GM12878 (cell line): ENCODE data around the gene CEP76. TPM values are rescaled to one million over a fixed set of nuclear protein-coding genes. Genes with fewer than 3 reads are reported as not detected.

Experiments
- ATAC-seq: fragments of 200-7000 bp; cut with Tn5 transposase; 3 replicates; pipeline ENCODE4 v1.9.1; 2020; ENCODE audit warnings: mild to moderate bottlenecking, moderate library complexity
- BruUV-seq: library from RNA; stranded (reverse); fragments of 400-500 nt; replicated peaks from 2 replicates; lab custom pipeline; 2021; lab: Mats Ljungman, UMichigan
- CTCF ChIA-PET: fragments of 300-600 bp; sonication (Branson Sonifier 250); formaldehyde crosslinking; extraction: SDS; loops from one replicate; lab custom pipeline; 2021; ENCODE audit warnings: inconsistent platforms; lab: Yijun Ruan, JAX
- POLR2A ChIA-PET: fragments of 350-600 bp; formaldehyde crosslinking; extraction: SDS; loops from one replicate; lab custom pipeline; 2021; ENCODE audit warnings: inconsistent platforms; lab: Charles Lee
- RAD21 ChIA-PET: fragments of 300-600 bp; sonication (Branson Sonifier 250); formaldehyde crosslinking; loops from one replicate; lab custom pipeline; 2023; ENCODE audit warnings: antibody characterized with exemption; ENCODE audit not compliant: unreplicated experiment; lab: Charles Lee
- SMC1A ChIA-PET: fragments of 300-600 bp; sonication (Branson Sonifier 250); formaldehyde crosslinking; loops from one replicate; lab custom pipeline; 2023; ENCODE audit not compliant: unreplicated experiment, uncharacterized antibody; lab: Charles Lee
- DNase-seq: peaks from one replicate; pipeline ENCODE4 v3.0.0-alpha.2; 2011; ENCODE audit warnings: low read depth, low spot score
- FAIRE-seq: peaks from 3 replicates; lab custom pipeline; 2011; peaks lifted over from hg19 to GRCh38; lab: Jason Lieb, UNC
- H2AFZ ChIP-seq: 2 replicates; pipeline ENCODE4 v1.6.0; 2011; ENCODE audit warnings: low read depth, low read length, control low read depth; ENCODE audit not compliant: control insufficient read depth
- H3K27ac ChIP-seq: 2 replicates; pipeline ENCODE4 v1.5.1; 2011; ENCODE audit warnings: control low read depth; ENCODE audit not compliant: control insufficient read depth, insufficient read depth
- H3K27me3 ChIP-seq, 2 experiments: replicated peaks in 1 of 2; 2 replicates each; pipeline versions ENCODE4 v1.6.0 to v1.6.1; 2011; ENCODE audit warnings: low read length in 1 of 2; ENCODE audit not compliant: control insufficient read depth in 2 of 2, insufficient read depth in 2 of 2
- H3K36me3 ChIP-seq, 2 experiments: 2 replicates each; pipeline ENCODE4 v1.5.1; 2011; ENCODE audit warnings: low read length in 1 of 2; ENCODE audit not compliant: control insufficient read depth in 2 of 2, insufficient read depth in 2 of 2
- H3K4me1 ChIP-seq: 2 replicates; pipeline ENCODE4 v1.6.1; 2011; ENCODE audit warnings: mild to moderate bottlenecking, low read length, moderate library complexity, mixed read lengths; ENCODE audit not compliant: control insufficient read depth, insufficient read depth
- H3K4me2 ChIP-seq: 2 replicates; pipeline ENCODE4 v1.6.0; 2011; ENCODE audit warnings: control low read depth; ENCODE audit not compliant: control insufficient read depth, insufficient read depth
- H3K4me3 ChIP-seq: fragments of 200-600 bp; sonication (generic); 2 replicates; pipeline ENCODE4 v1.5.1; 2016
- H3K79me2 ChIP-seq: 2 replicates; pipeline ENCODE4 v1.6.0; 2011; ENCODE audit warnings: low read length; ENCODE audit not compliant: control insufficient read depth, insufficient read depth
- H3K9ac ChIP-seq: 2 replicates; pipeline ENCODE4 v1.8.0; 2011; ENCODE audit warnings: low read length, control low read depth, mixed read lengths; ENCODE audit not compliant: control insufficient read depth, insufficient read depth
- H3K9me3 ChIP-seq: replicated peaks from 3 replicates; pipeline ENCODE4 v1.5.1; 2011; ENCODE audit warnings: mild to moderate bottlenecking, low read length; ENCODE audit not compliant: control insufficient read depth, insufficient read depth
- H4K20me1 ChIP-seq: 2 replicates; pipeline ENCODE4 v1.6.0; 2011; ENCODE audit not compliant: control insufficient read depth, insufficient read depth
- BRCA1 ChIP-seq: IDR thresholded peaks from 2 replicates; pipeline ENCODE4 v1.6.1; 2011; ENCODE audit warnings: low read depth, low read length, improper control_type of control experiment
- CEBPB ChIP-seq, 2 experiments: fragments of 150-350 bp in 1 of 2; IDR thresholded peaks; 2 replicates each; pipeline ENCODE4 v1.6.1; 2012 to 2014; ENCODE audit warnings: low read depth in 2 of 2, low read length in 2 of 2, borderline replicate concordance in 1 of 2, inconsistent platforms in 1 of 2
- CREM ChIP-seq: IDR thresholded peaks from 2 replicates; pipeline ENCODE4 v1.6.1; 2014; ENCODE audit warnings: antibody characterized with exemption, low read depth
- CTCF ChIP-seq, 3 experiments: IDR thresholded peaks in 2 of 3; conservative IDR thresholded peaks in 1 of 3; 2 replicates each; pipeline ENCODE4 v1.5.1; 2011; ENCODE audit warnings: low read depth in 3 of 3, low read length in 3 of 3, mild to moderate bottlenecking in 3 of 3, control low read depth in 2 of 3, moderate library complexity in 2 of 3, inconsistent platforms in 1 of 3, mixed read lengths in 1 of 3; ENCODE audit not compliant: control insufficient read depth in 2 of 3, insufficient read depth in 1 of 3; ENCODE audit errors: extremely low read depth in 1 of 3
- RAD21 ChIP-seq: IDR thresholded peaks from 2 replicates; pipeline ENCODE4 v1.6.1; 2011; ENCODE audit warnings: mild to moderate bottlenecking, low read depth, low read length, moderate library complexity; ENCODE audit not compliant: insufficient read depth
- SP1 ChIP-seq: IDR thresholded peaks from one replicate; pipeline ENCODE4 v1.6.1; 2011; ENCODE audit warnings: low read depth, low read length
- SRF ChIP-seq, 2 experiments: IDR thresholded peaks; 2 replicates each; pipeline ENCODE4 v1.6.1; 2011; ENCODE audit warnings: low read depth in 2 of 2, low read length in 2 of 2, mild to moderate bottlenecking in 1 of 2, moderate library complexity in 1 of 2
- STAT1 ChIP-seq: fragments of 450-650 bp; conservative IDR thresholded peaks from 2 replicates; pipeline ENCODE4 v1.6.1; 2014; ENCODE audit warnings: antibody characterized with exemption, mild to moderate bottlenecking
- TARDBP ChIP-seq: IDR thresholded peaks from 2 replicates; pipeline ENCODE4 v1.6.1; 2016; ENCODE audit warnings: borderline replicate concordance
- WRNIP1 ChIP-seq: IDR thresholded peaks from 2 replicates; pipeline ENCODE4 v1.6.1; 2011; ENCODE audit warnings: low read depth, low read length, improper control_type of control experiment, borderline replicate concordance
- WGBS: methylation state at CpG from one replicate; pipeline ENCODE4 v1.1.6; 2016; ENCODE audit warnings: low lambda C conversion rate; ENCODE audit not compliant: insufficient replicate concordance, insufficient coverage; ENCODE audit errors: missing lambda C conversion rate; 5-methylcytosine and 5-hydroxymethylcytosine counted together
- in situ Hi-C: fragments of 300-500 bp; cut with MboI; formaldehyde crosslinking; loops from 9 replicates; pipeline ENCODE4 v1.14.3; 2018; ENCODE audit warnings: mixed read lengths
- intact Hi-C: fragments of 100-400 bp; cut with micrococcal nuclease; formaldehyde crosslinking; loops from one replicate; pipeline ENCODE4 v1.14.2; 2022; ENCODE audit not compliant: unreplicated experiment
- polyA plus RNA-seq, 11 experiments: library from polyadenylated mRNA; depleted of rRNA in 4 of 11; unstranded in 6 of 11; stranded (reverse) in 5 of 11; fragments of >200 nt; fragmentation: Nextera tagmentation in 4 of 11; fragmentation: Illumina TruSeq in 1 of 11; extraction: Ambion mirVana in 4 of 11; extraction: Trizol in 1 of 11; gene quantifications; 1 replicate in 1 of 11; 2 replicates in 10 of 11; pipeline versions ENCODE4 v1.2.1 to v1.2.3, GENCODE V29; 2011 to 2016; ENCODE audit warnings: inconsistent platforms in 2 of 11, missing spikeins in 2 of 11, low read depth in 1 of 11
- total RNA-seq, 4 experiments: library from RNA; depleted of rRNA in 3 of 4; stranded (reverse); fragments of >200 nt in 3 of 4; fragmentation: Illumina TruSeq in 1 of 4; extraction: Trizol in 1 of 4; gene quantifications; 2 replicates each; pipeline versions ENCODE4 v1.2.1 to v1.2.3, GENCODE V29; 2013 to 2021

Gene CEP76
- total and polyA plus RNA-seq, 10 of the 15 experiments (the other 5 are each of a cell fraction or from before 2014, with no cell fraction given): 3.9 to 14.9 (median 13.2) TPM

GRCh38 chr18:12741351-12741750 lies 38.8 kb upstream of the CEP76 start:
- Histone ChIP-seq H3K79me2 (no peaks in the 10 kb centered on the region), H2AFZ (no peak overlapping the region), H3K9ac (no peak overlapping the region), H4K20me1 (no peaks in the 10 kb centered on the region), H3K27me3 (no peaks in the 10 kb centered on the region), H3K4me2 (no peak overlapping the region), H3K27ac (no peak overlapping the region), H3K4me3 (no peak overlapping the region), H3K9me3 (no peaks in the 10 kb centered on the region), H3K4me1 (no peaks in the 10 kb centered on the region), H3K36me3 (no peaks in the 10 kb centered on the region)
- no peak for FAIRE-seq
- BruUV-seq: no TSS peak
- ChIA-PET SMC1A (interaction anchor here (1.6 kb wide), 1 partner anchor 193 kb away, joined by 4 read pairs; no protein-coding TSS in a partner anchor), RAD21 (no interaction called here), POLR2A (interaction anchor here (0.7 kb wide), 1 partner anchor 98 kb away, joined by 5 read pairs; no protein-coding TSS in a partner anchor), CTCF (interaction anchor here (2.1 to 7.3 kb wide), 2 partner anchors 10 to 194 kb away, joined by 5 to 67 read pairs; no protein-coding TSS in a partner anchor)
- no peak for DNase-seq
- intact Hi-C loops (loop anchor here (5.0 kb wide), 1 partner anchor 416 kb away; no protein-coding TSS in a partner anchor), in situ Hi-C loops (no loop called here)
- TF ChIP-seq CREM: no peak
- ATAC-seq: no peak
- WGBS: 49% methylated on average over 6 of the region's 6 CpGs

GRCh38 chr18:12737243-12737902 lies 34.9 kb upstream of the CEP76 start:
- SMC1A ChIA-PET: interaction anchor here (1.1 to 2.2 kb wide), 3 partner anchors 12 to 422 kb away, joined by 4 to 9 read pairs (median 5); no protein-coding TSS in a partner anchor
- WGBS: 64% methylated on average over 19 of the region's 19 CpGs
- intact Hi-C loops: no loop called here
- Histone ChIP-seq H3K9ac (no peak overlapping the region), H3K36me3 (no peaks in the 10 kb centered on the region), H4K20me1 (no peaks in the 10 kb centered on the region), H3K79me2 (no peaks in the 10 kb centered on the region), H3K4me2 (no peak overlapping the region), H3K4me3 (no peak overlapping the region), H3K27me3 (no peaks in the 10 kb centered on the region), H2AFZ (no peak overlapping the region), H3K4me1 (no peaks in the 10 kb centered on the region), H3K9me3 (no peaks in the 10 kb centered on the region), H3K27ac (no peak overlapping the region)
- POLR2A ChIA-PET: no interaction called here
- no peak for DNase-seq
- no peak for TF ChIP-seq WRNIP1
- no peak for TF ChIP-seq TARDBP
- TF ChIP-seq SP1: no peak
- no peak for TF ChIP-seq BRCA1
- no peak for TF ChIP-seq STAT1
- peak; percentile 21; the same call in 1 of the 2 replicates for TF ChIP-seq RAD21
- TF ChIP-seq SRF (IDR thresholded peaks at IDR 0.05; ENCODE audit: low read depth in 2 of 2, low read length in 2 of 2): no peak
- peak in 2 of 3 experiments; percentile 4 to 17; a peak in 1 of 6 replicates for TF ChIP-seq CTCF (IDR thresholded peaks at IDR 0.05 in 2 of 3, conservative IDR thresholded peaks at IDR 0.05 in 1 of 3; ENCODE audit: control insufficient read depth in 2 of 3, extremely low read depth in 1 of 3, insufficient read depth in 1 of 3, low read depth in 3 of 3, low read length in 3 of 3)
- no peak for TF ChIP-seq CEBPB (IDR thresholded peaks at IDR 0.05; ENCODE audit: borderline replicate concordance in 1 of 2, low read depth in 2 of 2, low read length in 2 of 2)
- no peak for FAIRE-seq
- RAD21 ChIA-PET: interaction anchor here (1.3 to 1.8 kb wide), 4 partner anchors 13 to 197 kb away, joined by 3 to 4 read pairs (median 4); no protein-coding TSS in a partner anchor
- no peak for ATAC-seq
- CTCF ChIA-PET: interaction anchor here (0.6 to 2.3 kb wide), 10 partner anchors 10 to 217 kb away, joined by 3 to 17 read pairs (median 3); no protein-coding TSS in a partner anchor
- BruUV-seq: no TSS peak
- in situ Hi-C loops: no loop called here
